Right lobe of liver (tissue), 4 donors: Measurements from ENCODE around the gene MAPKAPK3.

ENCODE experiments used
- CTCF ChIP-seq, 4 donors: fragments of 200-600 bp in 3 of 4; fragments of 450-650 bp in 1 of 4; IDR thresholded peaks; one replicate each; pipeline versions ENCODE4 v1.5.1 to v1.8.0; 2016 to 2022; ENCODE audit warnings: antibody characterized with exemption in 4 of 4, mild to moderate bottlenecking in 2 of 4
- POLR2A ChIP-seq: fragments of 450-650 bp; IDR thresholded peaks from one replicate; pipeline ENCODE4 v1.6.1; 2017; ENCODE audit warnings: antibody characterized with exemption, mild to moderate bottlenecking
- donor health status: DM: no; HTN: no; CAD: no.
- donor health status: DM: no; HTN: no; CAD: no.
- donor health status: DM: no; HTN: yes; CAD: no.

GRCh38 chr3:50624634-50625033 is 7.7 kb downstream of the MAPKAPK3 start:
- no peak for TF ChIP-seq POLR2A
- no peak for TF ChIP-seq CTCF (IDR thresholded peaks at IDR 0.05)
